Measurements from ENCODE around the gene HNF4A. TPM values are rescaled to one million over a fixed set of nuclear protein-coding genes. Genes with fewer than 3 reads are reported as not detected.

HNF4A gene
- total and polyA plus RNA-seq, 2 donors (not counting 3 experiments of a cell fraction or from before 2014, with no cell fraction given), result not detected

DNA sequence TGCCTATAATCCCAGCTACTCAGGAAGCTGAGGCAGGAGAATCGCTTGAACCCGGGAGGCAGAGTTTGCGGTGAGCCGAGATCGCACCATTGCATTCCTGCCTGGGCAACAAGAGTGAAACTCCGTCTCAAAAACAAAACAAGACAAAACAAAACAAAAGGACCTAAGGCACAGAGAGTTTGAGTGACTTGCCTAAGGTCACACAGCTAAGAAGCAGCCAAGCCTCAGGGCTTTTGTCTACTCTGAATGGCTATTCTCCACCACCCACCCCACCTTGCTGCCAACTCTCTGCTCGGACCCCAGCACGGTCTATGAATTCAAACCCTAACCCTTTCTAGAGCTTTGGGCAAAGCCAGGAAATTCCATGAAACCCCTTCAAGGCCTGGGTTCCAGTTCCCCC lies 101.1 kb downstream of the HNF4A start:
- Histone ChIP-seq H4K20me1 (replicated peaks; ENCODE audit: control insufficient read depth, extremely low read depth, insufficient read depth, low read length) (no peaks in the 10 kb centered on the region), H3K9ac (replicated peaks; ENCODE audit: extremely low read depth, insufficient read depth, low read length) (no peak overlapping the region), H3K4me1 (ENCODE audit: control insufficient read depth, extremely low read depth, insufficient read depth, low read length) (no peaks in the 10 kb centered on the region), H3K27ac (ENCODE audit: insufficient read depth, low read depth, low read length) (no peak overlapping the region), H3K27me3 (ENCODE audit: control insufficient read depth in 2 of 2, insufficient read depth in 2 of 2, low read length in 2 of 2) (peaks cover 2% of the 10 kb centered on the region in 2 experiments), H3K9me1 (replicated peaks; ENCODE audit: control insufficient read depth, extremely low read depth, insufficient read depth, low read length) (no peaks in the 10 kb centered on the region), H3K9me3 (replicated peaks; ENCODE audit: control insufficient read depth, insufficient read depth, low read length) (no peaks in the 10 kb centered on the region), H3K36me3 (ENCODE audit: control insufficient read depth in 2 of 2, extremely low read depth in 1 of 2, insufficient read depth in 2 of 2, low read length in 2 of 2) (no peaks in the 10 kb centered on the region), H3K4me3 (replicated peaks in 1 of 3; ENCODE audit: insufficient read depth in 1 of 3, low read depth in 1 of 3, low read length in 3 of 3) (no peak overlapping the region), H2AFZ (ENCODE audit: low read depth, low read length) (no peak overlapping the region), H3K79me2 (ENCODE audit: control insufficient read depth, insufficient read depth, low read length) (no peaks in the 10 kb centered on the region), H3K4me2 (ENCODE audit: insufficient read depth, low read length) (no peak overlapping the region)
- DNase-seq (ENCODE audit: low read depth, low spot score) (no peak), FAIRE-seq (no peak)
- ChIA-PET CTCF (interaction anchor here (1.9 kb wide), 1 partner anchor 42 kb away, joined by 4 read pairs; no protein-coding TSS in a partner anchor), POLR2A (no interaction called here)
- TF ChIP-seq FOS (IDR thresholded peaks at IDR 0.05; ENCODE audit: borderline replicate concordance, insufficient read depth, low read length) (no peak), JUN (IDR thresholded peaks at IDR 0.05; ENCODE audit: borderline replicate concordance, insufficient read depth, insufficient read length, low read depth) (no peak), GATA2 (IDR thresholded peaks at IDR 0.05; ENCODE audit: insufficient read depth, insufficient read length, low read depth, low read length) (no peak), POLR2AphosphoS5 (IDR thresholded peaks at IDR 0.05; ENCODE audit: insufficient read depth, low read depth, low read length) (no peak), MYC (IDR thresholded peaks at IDR 0.05; ENCODE audit: low read depth, low read length) (no peak), POLR2A (IDR thresholded peaks at IDR 0.05; ENCODE audit: low read depth, low read length) (no peak), EZH2 (IDR thresholded peaks at IDR 0.05; ENCODE audit: borderline replicate concordance, low read depth, low read length, severe bottlenecking) (no peak)
- TF ChIP-seq, protein P1, sequence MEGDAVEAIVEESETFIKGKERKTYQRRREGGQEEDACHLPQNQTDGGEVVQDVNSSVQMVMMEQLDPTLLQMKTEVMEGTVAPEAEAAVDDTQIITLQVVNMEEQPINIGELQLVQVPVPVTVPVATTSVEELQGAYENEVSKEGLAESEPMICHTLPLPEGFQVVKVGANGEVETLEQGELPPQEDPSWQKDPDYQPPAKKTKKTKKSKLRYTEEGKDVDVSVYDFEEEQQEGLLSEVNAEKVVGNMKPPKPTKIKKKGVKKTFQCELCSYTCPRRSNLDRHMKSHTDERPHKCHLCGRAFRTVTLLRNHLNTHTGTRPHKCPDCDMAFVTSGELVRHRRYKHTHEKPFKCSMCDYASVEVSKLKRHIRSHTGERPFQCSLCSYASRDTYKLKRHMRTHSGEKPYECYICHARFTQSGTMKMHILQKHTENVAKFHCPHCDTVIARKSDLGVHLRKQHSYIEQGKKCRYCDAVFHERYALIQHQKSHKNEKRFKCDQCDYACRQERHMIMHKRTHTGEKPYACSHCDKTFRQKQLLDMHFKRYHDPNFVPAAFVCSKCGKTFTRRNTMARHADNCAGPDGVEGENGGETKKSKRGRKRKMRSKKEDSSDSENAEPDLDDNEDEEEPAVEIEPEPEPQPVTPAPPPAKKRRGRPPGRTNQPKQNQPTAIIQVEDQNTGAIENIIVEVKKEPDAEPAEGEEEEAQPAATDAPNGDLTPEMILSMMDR (IDR thresholded peaks at IDR 0.05; ENCODE audit: extremely low read depth in 1 of 2, insufficient read depth in 1 of 2, low read depth in 1 of 2, low read length in 2 of 2), result no peak
- TF ChIP-seq, protein P2, sequence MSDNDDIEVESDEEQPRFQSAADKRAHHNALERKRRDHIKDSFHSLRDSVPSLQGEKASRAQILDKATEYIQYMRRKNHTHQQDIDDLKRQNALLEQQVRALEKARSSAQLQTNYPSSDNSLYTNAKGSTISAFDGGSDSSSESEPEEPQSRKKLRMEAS (IDR thresholded peaks at IDR 0.05; ENCODE audit: insufficient read depth, insufficient read length), result no peak
- dilution Hi-C loops (cut with MboI; ENCODE audit: extremely low pct_ligation_motif_present, low sequenced_read_pairs) (no loop called here), intact Hi-C loops (cut with micrococcal nuclease) (no loop called here)
- BruUV-seq (replicated peaks), result no TSS peak
